Naive B cell (primary cell): ENCODE data around the gene CYB5RL. TPM values are rescaled to one million over a fixed set of nuclear protein-coding genes. Genes with fewer than 3 reads are reported as not detected.

Experiments
- ATAC-seq, 2 donors: fragments of 150-1000 bp; cut with Tn5 transposase; 2 replicates each; pipeline ENCODE4 v1.10.0; 2021; ENCODE audit warnings: low read depth in 2 of 2, mild to moderate bottlenecking in 2 of 2, moderate library complexity in 2 of 2
- DNase-seq: peaks from one replicate; pipeline ENCODE4 v3.0.0; 2022
- H3K27ac Mint-ChIP-seq, 6 donors: one replicate each; pipeline ENCODE4 v1.8.0; 2020 to 2022; ENCODE audit warnings: mild to moderate bottlenecking in 6 of 6, mixed read lengths in 6 of 6, moderate library complexity in 5 of 6, inconsistent platforms in 2 of 6
- H3K27me3 Mint-ChIP-seq, 3 donors: one replicate each; pipeline ENCODE4 v1.8.0; 2021 to 2022; ENCODE audit warnings: mixed read lengths in 3 of 3, mild to moderate bottlenecking in 1 of 3
- H3K36me3 Mint-ChIP-seq, 2 donors: one replicate each; pipeline ENCODE4 v1.8.0; 2020 to 2022; ENCODE audit warnings: mixed read lengths in 2 of 2, inconsistent platforms in 1 of 2, mild to moderate bottlenecking in 1 of 2
- H3K4me1 Mint-ChIP-seq, 3 donors: one replicate each; pipeline ENCODE4 v1.8.0; 2020 to 2022; ENCODE audit warnings: mixed read lengths in 3 of 3, inconsistent platforms in 1 of 3, mild to moderate bottlenecking in 1 of 3, moderate library complexity in 1 of 3
- H3K4me3 Mint-ChIP-seq, 8 donors: one replicate each; pipeline ENCODE4 v1.8.0; 2020 to 2022; ENCODE audit warnings: mild to moderate bottlenecking in 8 of 8, mixed read lengths in 8 of 8, moderate library complexity in 8 of 8, inconsistent platforms in 2 of 8
- H3K9me3 Mint-ChIP-seq, 7 donors: one replicate each; pipeline ENCODE4 v1.8.0; 2020 to 2022; ENCODE audit warnings: mixed read lengths in 7 of 7, mild to moderate bottlenecking in 5 of 7, inconsistent platforms in 2 of 7, moderate library complexity in 1 of 7
- polyA plus RNA-seq, 6 donors: library from polyadenylated mRNA; unstranded; fragments of 300-500 nt; fragmentation: Illumina TruSeq; gene quantifications; one replicate each; pipeline ENCODE4 v1.2.3, GENCODE V29; 2021; ENCODE audit warnings: low read depth in 6 of 6

The CYB5RL gene
- polyA plus RNA-seq, 6 donors from 2014 or later: 1.6 to 6.9 (median 3.6) TPM

DNA sequence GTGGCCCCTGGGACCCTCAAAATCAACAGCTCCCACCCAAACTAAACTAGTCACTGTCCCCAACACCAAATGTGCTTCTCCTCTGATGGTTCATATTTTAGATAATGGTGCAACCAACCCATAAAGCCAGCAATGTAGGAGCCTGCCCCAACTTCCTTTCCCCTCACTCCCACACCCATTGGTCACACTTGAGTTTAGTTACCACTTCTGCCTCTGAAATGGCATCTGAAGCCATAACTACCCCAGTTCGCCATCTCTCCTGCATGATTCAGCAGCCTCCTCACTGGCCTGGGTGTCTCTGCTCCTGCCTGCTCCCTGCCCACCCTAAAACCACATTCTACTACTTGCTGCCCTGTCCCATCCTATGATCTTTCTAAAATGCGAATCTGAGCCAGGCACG, 43.6 kb downstream of the CYB5RL start:
- H3K27me3 Mint-ChIP-seq: no peaks in the 10 kb centered on the region
- no peak overlapping the region for H3K27ac Mint-ChIP-seq
- ATAC-seq: no peak
- H3K4me1 Mint-ChIP-seq: no peaks in the 10 kb centered on the region
- no peak for DNase-seq
- H3K9me3 Mint-ChIP-seq: no peaks in the 10 kb centered on the region
- no peaks in the 10 kb centered on the region for H3K36me3 Mint-ChIP-seq
- no peak overlapping the region for H3K4me3 Mint-ChIP-seq

DNA sequence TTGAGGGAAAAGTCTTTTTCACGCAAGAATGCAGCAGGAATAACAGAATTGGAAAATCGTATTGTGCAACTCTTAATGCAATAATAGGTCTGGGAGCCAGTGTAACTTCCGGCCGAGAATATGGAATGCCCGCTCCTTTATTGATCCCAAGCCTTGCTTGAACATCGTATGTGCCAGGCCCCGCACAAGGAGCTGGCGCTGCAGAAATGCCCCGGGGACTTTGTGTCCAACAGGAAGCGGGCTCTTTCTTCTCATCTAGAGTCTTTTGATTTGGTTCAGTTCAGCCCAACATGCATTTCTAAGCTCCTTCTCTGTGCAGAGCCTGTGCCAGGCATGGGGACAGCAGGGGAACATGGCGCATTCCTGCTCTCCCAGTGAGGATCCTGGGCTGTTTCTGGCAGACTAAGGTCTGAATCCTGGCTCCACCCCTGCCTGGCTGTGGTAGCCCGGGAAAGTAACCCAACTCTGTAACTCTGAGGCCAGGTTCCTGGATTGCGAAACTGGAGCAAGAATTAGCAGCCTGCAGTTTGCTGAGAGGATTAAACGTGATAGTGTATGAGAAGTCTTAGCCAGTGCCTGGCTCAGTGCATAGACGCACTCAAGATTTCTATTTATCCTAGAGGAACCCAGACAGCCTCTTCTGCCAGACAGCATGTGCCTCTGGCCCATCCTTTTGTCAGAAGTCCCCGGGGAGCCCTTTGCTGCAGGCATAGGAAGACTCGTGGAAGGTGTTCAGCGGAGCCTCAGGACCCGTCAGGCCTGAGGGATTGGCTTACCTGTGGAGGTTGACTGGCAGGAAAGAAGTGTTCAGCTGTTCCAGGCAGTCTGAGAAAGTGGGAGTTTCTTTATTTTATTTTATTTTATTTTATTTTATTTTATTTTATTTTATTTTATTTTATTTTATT, 46.0 kb downstream of the CYB5RL start:
- no peak for ATAC-seq
- H3K9me3 Mint-ChIP-seq: no peaks in the 10 kb centered on the region
- no peaks in the 10 kb centered on the region for H3K4me1 Mint-ChIP-seq
- H3K36me3 Mint-ChIP-seq: no peaks in the 10 kb centered on the region
- peak overlapping the region in 1 of 6 donors; percentile 61 for H3K27ac Mint-ChIP-seq
- H3K27me3 Mint-ChIP-seq: no peaks in the 10 kb centered on the region
- no peak for DNase-seq
- no peak overlapping the region for H3K4me3 Mint-ChIP-seq

DNA sequence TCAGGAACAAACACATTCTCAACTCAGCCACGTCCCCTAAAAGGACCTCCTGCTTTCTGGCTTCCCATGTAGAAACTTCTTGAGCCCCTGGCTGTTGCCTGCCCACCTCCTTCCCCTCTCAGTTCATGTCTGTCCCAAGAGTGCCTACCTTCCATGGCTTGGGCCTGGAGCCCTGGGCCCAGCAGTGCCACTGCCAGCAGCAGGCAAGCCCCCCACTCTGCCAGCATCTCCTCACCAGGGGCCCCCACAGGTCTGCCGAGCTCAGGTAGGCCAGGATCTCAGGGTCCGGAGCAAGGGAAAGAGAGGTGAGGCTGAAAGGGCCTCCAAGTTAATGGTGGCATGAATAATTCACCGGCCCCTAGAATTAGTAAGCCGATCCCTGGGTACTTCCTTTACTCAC, 47.1 kb downstream of the CYB5RL start, which contains the start of gene CDCP2:
CDCP2 (minus strand) TSS at position 305 of the 400 bp plus-strand sequence; CDS start at position 227, 78 bp downstream.
- Mint-ChIP-seq H3K4me3 (no peak within 1 kb of the TSS), H3K27ac (peak within 1 kb of the TSS in 2 of 6 donors; percentile 37 to 61)

DNA sequence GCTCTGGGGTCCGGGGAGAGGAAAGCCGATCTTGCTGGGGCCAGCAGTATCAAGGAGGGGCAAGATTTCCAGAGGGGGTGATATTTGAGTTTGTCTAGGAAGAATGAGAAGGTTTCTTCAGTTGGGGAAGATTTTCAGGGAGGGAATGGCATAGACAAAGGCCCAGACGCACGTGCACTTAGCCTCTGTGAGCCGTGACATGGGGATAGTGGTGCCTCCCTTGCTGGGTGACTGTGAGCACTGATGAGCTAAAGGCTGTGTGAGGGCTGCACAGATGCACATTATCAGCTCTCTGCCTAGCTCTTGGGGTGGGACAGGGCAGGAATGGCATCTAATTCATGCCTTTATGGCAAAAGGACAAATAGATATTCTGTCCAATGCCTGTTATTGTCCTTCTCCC, 48.8 kb downstream of the CYB5RL start:
- no peaks in the 10 kb centered on the region for H3K27me3 Mint-ChIP-seq

More for the DNA sequence above, 47.1 kb downstream of the CYB5RL start, which contains the start of gene CDCP2:
- no peak for DNase-seq
- Mint-ChIP-seq H3K27me3 (no peaks in the 10 kb centered on the region), H3K9me3 (no peaks in the 10 kb centered on the region), H3K36me3 (no peaks in the 10 kb centered on the region), H3K4me1 (no peaks in the 10 kb centered on the region)
- ATAC-seq: no peak

More for the DNA sequence above, 48.8 kb downstream of the CYB5RL start:
- Mint-ChIP-seq H3K4me1 (no peaks in the 10 kb centered on the region), H3K36me3 (no peaks in the 10 kb centered on the region), H3K4me3 (no peak overlapping the region), H3K9me3 (no peaks in the 10 kb centered on the region), H3K27ac (no peak overlapping the region)
- no peak for DNase-seq
- no peak for ATAC-seq

Other genes with a start within 250 kb of the CYB5RL start
- gene LDLRAD1, start 181.8 kb downstream of the CYB5RL start, polyA plus RNA-seq: not detected
- 100 to 1,000 TPM; 394 to 861 (median 528) TPM for gene TMEM59, start 146.8 kb downstream of the CYB5RL start, polyA plus RNA-seq
- 1 to 10 TPM; 5.4 to 9.7 (median 6.7) TPM for gene TCEANC2, start 146.4 kb downstream of the CYB5RL start, polyA plus RNA-seq
- not detected for gene CDCP2, start 47.0 kb downstream of the CYB5RL start, polyA plus RNA-seq
- gene MRPL37, start 137 bp upstream of the CYB5RL start, polyA plus RNA-seq: 100 to 1,000 TPM in 1 of 6 donors, 10 to 100 TPM in 5; 49.1 to 102 (median 58.8) TPM
- 1 to 10 TPM; 1.7 to 4.2 (median 2.2) TPM for gene SSBP3, start 206.4 kb upstream of the CYB5RL start, polyA plus RNA-seq